ENCODE measurements around the gene ARID1B. TPM values are rescaled to one million over a fixed set of nuclear protein-coding genes. Genes with fewer than 3 reads are reported as not detected.

The ARID1B gene
- total RNA-seq, 1 experiment from 2014 or later = 24.2 TPM

DNA sequence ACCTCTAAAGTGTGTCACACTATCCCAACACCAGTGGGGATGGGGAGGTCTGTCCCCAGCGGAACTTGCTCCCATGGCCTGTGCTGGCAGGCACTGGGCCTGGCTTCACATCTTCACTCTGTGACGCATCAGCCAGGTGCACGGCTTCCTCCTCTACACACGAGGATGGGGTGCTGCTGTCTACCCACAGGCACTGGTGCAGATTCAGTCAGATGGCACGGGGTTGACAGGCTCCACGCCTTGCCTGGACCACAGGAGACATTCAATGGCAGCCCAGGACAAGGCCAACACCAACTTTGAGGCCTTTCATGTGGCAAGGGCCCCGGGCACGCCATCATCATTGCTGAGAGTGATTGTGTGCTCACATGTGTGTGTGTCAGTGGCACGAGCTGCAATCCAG lies 453.7 kb downstream of the ARID1B start:
- intact Hi-C loops (cut with micrococcal nuclease) = no loop called here
- Histone ChIP-seq H3F3A (ENCODE audit: low read length, unreplicated experiment) (no peaks in the 10 kb centered on the region), H3K36me3 (ENCODE audit: low read depth, low read length) (no peaks in the 10 kb centered on the region), H2AFZ (ENCODE audit: low read length) (no peak overlapping the region), H3K79me2 (ENCODE audit: low read length) (no peaks in the 10 kb centered on the region), H3K9me3 (ENCODE audit: low read length) (no peaks in the 10 kb centered on the region), H3K27ac (ENCODE audit: low read length) (no peak overlapping the region), H3K27me3 (ENCODE audit: low read length) (no peaks in the 10 kb centered on the region), H3K4me1 (ENCODE audit: insufficient read depth, low read length) (no peaks in the 10 kb centered on the region), H4K20me1 (ENCODE audit: low read length) (no peaks in the 10 kb centered on the region), H3K9me2 (replicated peaks; ENCODE audit: low read length) (no peaks in the 10 kb centered on the region), H3K4me2 (ENCODE audit: low read length) (no peak overlapping the region), H3K9ac (ENCODE audit: low read length) (no peak overlapping the region), H3K4me3 (ENCODE audit: low read length) (no peak overlapping the region)
- no peak for ATAC-seq
- no peak for TF ChIP-seq EZH2 (IDR thresholded peaks at IDR 0.05; ENCODE audit: low read length, unreplicated experiment)
- TF ChIP-seq, protein P1, sequence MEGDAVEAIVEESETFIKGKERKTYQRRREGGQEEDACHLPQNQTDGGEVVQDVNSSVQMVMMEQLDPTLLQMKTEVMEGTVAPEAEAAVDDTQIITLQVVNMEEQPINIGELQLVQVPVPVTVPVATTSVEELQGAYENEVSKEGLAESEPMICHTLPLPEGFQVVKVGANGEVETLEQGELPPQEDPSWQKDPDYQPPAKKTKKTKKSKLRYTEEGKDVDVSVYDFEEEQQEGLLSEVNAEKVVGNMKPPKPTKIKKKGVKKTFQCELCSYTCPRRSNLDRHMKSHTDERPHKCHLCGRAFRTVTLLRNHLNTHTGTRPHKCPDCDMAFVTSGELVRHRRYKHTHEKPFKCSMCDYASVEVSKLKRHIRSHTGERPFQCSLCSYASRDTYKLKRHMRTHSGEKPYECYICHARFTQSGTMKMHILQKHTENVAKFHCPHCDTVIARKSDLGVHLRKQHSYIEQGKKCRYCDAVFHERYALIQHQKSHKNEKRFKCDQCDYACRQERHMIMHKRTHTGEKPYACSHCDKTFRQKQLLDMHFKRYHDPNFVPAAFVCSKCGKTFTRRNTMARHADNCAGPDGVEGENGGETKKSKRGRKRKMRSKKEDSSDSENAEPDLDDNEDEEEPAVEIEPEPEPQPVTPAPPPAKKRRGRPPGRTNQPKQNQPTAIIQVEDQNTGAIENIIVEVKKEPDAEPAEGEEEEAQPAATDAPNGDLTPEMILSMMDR (conservative IDR thresholded peaks at IDR 0.05; ENCODE audit: low read depth, low read length) = no peak
- TF ChIP-seq EZH2phosphoT487 (IDR thresholded peaks at IDR 0.05; ENCODE audit: borderline replicate concordance, low read length) = no peak
- no peak for DNase-seq
- ChIA-PET CTCF (no interaction called here), POLR2A (ENCODE audit: unreplicated experiment) (no interaction called here)
- BruUV-seq (replicated peaks) = no TSS peak

DNA sequence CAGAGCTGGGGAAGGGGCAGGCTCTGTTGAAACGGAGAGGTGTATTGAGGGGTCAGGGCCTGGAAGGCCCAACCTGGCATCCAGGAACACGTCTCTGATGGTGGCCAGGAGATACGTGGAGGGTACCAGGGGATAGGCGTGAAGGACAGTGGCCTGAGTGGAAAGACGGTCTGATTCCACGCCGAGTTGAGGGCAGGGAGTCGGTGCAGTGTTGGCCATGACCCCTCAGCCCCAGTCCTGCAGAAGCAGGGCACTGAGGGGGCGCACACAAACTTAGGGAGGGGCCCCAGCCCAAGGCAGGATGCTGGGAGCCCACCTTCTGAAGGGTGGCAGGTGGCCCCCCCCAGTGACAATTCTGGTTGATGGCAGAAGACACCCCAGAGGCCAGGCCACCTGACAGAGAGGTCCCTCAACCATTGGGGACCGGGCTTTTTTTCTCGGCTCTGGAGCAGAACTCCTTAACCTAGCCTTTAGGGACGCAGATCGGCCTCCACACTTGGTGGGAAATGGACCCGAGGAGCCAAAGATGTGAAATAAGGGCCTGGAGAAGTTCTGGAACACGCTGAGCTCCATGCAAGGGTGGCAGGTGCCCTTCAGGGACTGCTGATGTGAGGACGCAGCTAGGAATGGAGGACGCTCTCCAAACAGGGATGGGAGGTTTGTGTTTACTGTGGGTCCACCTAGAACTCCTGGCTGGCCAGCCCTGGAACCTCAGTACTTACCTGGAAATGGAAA lies 455.1 kb downstream of the ARID1B start:
- DNase-seq = no peak
- no peaks in the 10 kb centered on the region for H3K4me1 ChIP-seq (ENCODE audit: insufficient read depth, low read length)
- no peak overlapping the region for H2AFZ ChIP-seq (ENCODE audit: low read length)
- no peaks in the 10 kb centered on the region for H3K27me3 ChIP-seq (ENCODE audit: low read length)
- H3K79me2 ChIP-seq (ENCODE audit: low read length) = no peaks in the 10 kb centered on the region
- no peaks in the 10 kb centered on the region for H3K9me2 ChIP-seq (replicated peaks; ENCODE audit: low read length)
- intact Hi-C loops (cut with micrococcal nuclease) = no loop called here
- ChIA-PET CTCF (no interaction called here), POLR2A (ENCODE audit: unreplicated experiment) (no interaction called here)
- H3K4me3 ChIP-seq (ENCODE audit: low read length) = no peak overlapping the region
- no peaks in the 10 kb centered on the region for H3F3A ChIP-seq (ENCODE audit: low read length, unreplicated experiment)
- H4K20me1 ChIP-seq (ENCODE audit: low read length) = no peaks in the 10 kb centered on the region
- no peak overlapping the region for H3K4me2 ChIP-seq (ENCODE audit: low read length)
- no TSS peak for BruUV-seq (replicated peaks)
- H3K27ac ChIP-seq (ENCODE audit: low read length) = no peak overlapping the region
- no peaks in the 10 kb centered on the region for H3K36me3 ChIP-seq (ENCODE audit: low read depth, low read length)
- TF ChIP-seq EZH2 (IDR thresholded peaks at IDR 0.05; ENCODE audit: low read length, unreplicated experiment) (no peak), EZH2phosphoT487 (IDR thresholded peaks at IDR 0.05; ENCODE audit: borderline replicate concordance, low read length) (no peak)
- TF ChIP-seq, protein P1 (conservative IDR thresholded peaks at IDR 0.05; ENCODE audit: low read depth, low read length) = no peak
- no peak for ATAC-seq
- no peaks in the 10 kb centered on the region for H3K9me3 ChIP-seq (ENCODE audit: low read length)
- H3K9ac ChIP-seq (ENCODE audit: low read length) = no peak overlapping the region

DNA sequence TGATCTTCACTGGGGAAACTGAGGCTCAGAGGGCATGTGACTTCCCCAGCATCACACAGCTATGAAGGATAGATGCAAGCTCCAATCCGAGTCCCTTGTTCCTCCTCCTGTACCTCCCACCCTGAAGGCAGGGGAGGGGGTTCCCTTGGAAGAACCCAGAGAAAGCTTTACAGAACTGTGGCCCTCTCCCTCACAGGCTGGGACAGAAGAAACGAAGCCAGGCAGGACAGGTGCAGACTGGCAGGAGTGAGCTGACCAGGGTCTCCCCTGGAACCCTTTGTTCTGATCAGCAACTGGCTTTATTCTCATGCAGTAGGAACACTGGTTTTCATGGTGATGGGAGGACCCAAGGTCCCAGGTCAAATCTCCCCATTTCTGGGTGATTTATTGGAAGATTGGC lies 456.0 kb downstream of the ARID1B start:
- H2AFZ ChIP-seq (ENCODE audit: low read length) = no peak overlapping the region
- no peak overlapping the region for H3K9ac ChIP-seq (ENCODE audit: low read length)
- ChIA-PET CTCF (no interaction called here), POLR2A (ENCODE audit: unreplicated experiment) (no interaction called here)
- no peaks in the 10 kb centered on the region for H3F3A ChIP-seq (ENCODE audit: low read length, unreplicated experiment)
- BruUV-seq (replicated peaks) = no TSS peak
- ATAC-seq (no peak), DNase-seq (no peak)
- H3K9me2 ChIP-seq (replicated peaks; ENCODE audit: low read length) = no peaks in the 10 kb centered on the region
- no peaks in the 10 kb centered on the region for H3K36me3 ChIP-seq (ENCODE audit: low read depth, low read length)
- H3K9me3 ChIP-seq (ENCODE audit: low read length) = no peaks in the 10 kb centered on the region
- H4K20me1 ChIP-seq (ENCODE audit: low read length) = no peaks in the 10 kb centered on the region
- H3K79me2 ChIP-seq (ENCODE audit: low read length) = no peaks in the 10 kb centered on the region
- no peak overlapping the region for H3K4me3 ChIP-seq (ENCODE audit: low read length)
- no peaks in the 10 kb centered on the region for H3K4me1 ChIP-seq (ENCODE audit: insufficient read depth, low read length)
- intact Hi-C loops (cut with micrococcal nuclease) = no loop called here
- H3K27ac ChIP-seq (ENCODE audit: low read length) = no peak overlapping the region
- no peak overlapping the region for H3K4me2 ChIP-seq (ENCODE audit: low read length)
- no peaks in the 10 kb centered on the region for H3K27me3 ChIP-seq (ENCODE audit: low read length)
- TF ChIP-seq EZH2 (IDR thresholded peaks at IDR 0.05; ENCODE audit: low read length, unreplicated experiment) (no peak), EZH2phosphoT487 (IDR thresholded peaks at IDR 0.05; ENCODE audit: borderline replicate concordance, low read length) (no peak)
- TF ChIP-seq, protein P1 (conservative IDR thresholded peaks at IDR 0.05; ENCODE audit: low read depth, low read length) = no peak
